Stimulated activated CD4-positive, alpha-beta T cell treated with anti-CD3 and anti-CD28 coated beads, Interleukin-2, amount 100 ng/mL, for 24 hours (primary cell): Measurements from ENCODE around the gene RASGEF1C.
A peak's percentile ranks its signal among the peaks of the same experiment; 100 is the strongest.
"Not testable (repeated sequence)": the region's sequence is repeated elsewhere in the genome, so short reads cannot be mapped to it uniquely, and the experiment has no call there.

Experiments used
- DNase-seq, 2 donors: peaks; one replicate each; pipeline ENCODE4 v3.0.0-alpha.2; 2020

RASGEF1C gene

GRCh38 chr5:180098991-180099732 lies 109.8 kb downstream of the RASGEF1C start:
- no peak for DNase-seq

GRCh38 chr5:180098526-180098925 lies 110.5 kb downstream of the RASGEF1C start:
- no peak for DNase-seq

GRCh38 chr5:180097926-180098325 lies 111.1 kb downstream of the RASGEF1C start:
- no peak for DNase-seq

GRCh38 chr5:180097163-180097894 lies 111.7 kb downstream of the RASGEF1C start:
- DNase-seq: no peak

DNA sequence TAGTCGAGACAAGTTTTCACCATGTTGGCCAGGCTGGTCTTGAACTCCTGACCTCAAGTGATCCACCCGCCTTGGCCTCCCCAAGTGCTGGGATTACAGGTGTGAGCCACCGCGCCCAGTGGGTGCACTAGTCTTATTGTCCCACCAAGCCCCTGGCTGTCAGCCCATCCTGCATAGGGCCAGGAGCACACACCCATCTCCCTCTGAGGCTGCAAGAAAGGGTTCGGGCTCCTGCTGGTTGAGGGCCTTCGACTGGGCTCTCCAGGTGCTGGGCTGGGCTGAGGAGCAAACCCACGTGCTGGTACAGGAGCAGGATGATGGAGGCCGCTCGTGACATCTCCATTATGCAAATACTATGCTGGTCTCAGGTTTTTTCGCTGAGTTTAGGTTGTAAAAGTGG lies 112.4 kb downstream of the RASGEF1C start:
- DNase-seq: no peak

DNA sequence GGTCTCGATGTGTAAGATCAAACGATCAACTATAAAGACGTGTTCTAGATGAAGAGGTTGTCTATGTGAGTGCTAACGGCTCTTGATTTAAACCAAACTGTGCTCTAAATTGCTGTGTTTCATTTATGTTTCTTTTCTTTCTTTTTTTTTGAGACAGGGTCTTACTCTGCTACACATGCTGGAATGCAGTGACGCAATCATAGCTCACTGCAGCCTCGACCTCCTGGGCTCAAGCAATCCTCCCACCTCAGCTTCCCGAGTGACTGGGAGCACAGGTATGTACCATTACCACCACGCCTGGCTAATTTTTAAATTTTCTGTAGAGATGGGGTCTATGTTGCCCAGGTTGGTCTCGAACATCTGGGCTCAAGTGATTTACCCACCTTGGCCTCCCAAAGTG lies 113.5 kb downstream of the RASGEF1C start:
- DNase-seq: no peak

DNA sequence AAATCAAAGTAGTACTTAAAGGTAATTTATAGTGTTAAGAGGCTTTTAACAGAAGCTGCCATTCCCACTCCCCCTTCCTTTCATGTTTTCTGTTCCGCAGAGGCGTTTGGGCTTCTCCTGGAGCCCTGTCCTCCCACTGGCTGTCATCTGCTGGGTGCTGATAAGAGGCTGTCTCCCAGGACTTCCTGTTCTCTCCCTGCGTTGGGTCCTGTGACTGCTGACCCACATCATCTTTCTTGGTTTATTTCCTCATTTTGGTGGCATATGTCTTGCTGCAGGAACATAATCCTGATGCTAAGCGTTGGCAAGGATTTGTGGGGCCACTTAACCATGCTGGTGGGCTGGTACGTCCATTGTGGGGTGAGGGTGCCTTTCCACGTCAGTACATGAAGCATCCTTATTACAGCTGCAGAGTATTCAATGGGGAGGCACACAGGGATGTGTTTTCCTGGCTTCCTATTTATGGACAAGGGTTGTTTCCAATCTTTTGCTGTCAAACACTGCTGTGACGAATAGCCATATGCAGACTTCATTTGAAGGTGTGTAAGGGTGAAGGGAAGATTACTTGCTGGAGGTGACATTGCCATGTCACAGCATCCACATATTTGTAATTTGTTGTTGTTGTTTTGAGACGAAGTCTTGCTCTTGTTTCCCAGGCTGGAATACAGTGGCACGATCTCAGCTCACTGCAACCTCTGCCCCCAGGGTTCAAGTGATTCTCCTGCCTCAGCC lies 115.2 kb downstream of the RASGEF1C start:
- DNase-seq: no peak

DNA sequence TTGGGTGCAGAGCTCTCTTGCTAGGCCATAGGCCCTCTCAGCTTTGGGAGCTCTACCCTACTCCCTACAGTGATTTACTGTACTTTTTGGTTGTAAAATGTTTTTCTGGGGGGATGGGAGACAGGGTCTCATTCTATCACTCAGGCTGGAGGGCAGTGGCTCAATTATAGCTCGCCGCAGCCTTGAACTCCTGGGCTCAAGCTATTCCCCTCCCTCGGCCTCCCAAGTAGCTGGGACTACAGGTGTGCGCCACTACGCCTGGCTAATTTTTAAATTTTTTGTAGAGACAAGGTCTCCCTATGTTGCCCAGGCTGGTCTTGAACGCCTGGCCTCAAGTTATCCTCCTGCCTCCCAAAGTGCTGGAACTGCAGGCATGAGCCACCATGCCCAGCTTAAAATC lies 115.8 kb downstream of the RASGEF1C start:
- DNase-seq: no peak

DNA sequence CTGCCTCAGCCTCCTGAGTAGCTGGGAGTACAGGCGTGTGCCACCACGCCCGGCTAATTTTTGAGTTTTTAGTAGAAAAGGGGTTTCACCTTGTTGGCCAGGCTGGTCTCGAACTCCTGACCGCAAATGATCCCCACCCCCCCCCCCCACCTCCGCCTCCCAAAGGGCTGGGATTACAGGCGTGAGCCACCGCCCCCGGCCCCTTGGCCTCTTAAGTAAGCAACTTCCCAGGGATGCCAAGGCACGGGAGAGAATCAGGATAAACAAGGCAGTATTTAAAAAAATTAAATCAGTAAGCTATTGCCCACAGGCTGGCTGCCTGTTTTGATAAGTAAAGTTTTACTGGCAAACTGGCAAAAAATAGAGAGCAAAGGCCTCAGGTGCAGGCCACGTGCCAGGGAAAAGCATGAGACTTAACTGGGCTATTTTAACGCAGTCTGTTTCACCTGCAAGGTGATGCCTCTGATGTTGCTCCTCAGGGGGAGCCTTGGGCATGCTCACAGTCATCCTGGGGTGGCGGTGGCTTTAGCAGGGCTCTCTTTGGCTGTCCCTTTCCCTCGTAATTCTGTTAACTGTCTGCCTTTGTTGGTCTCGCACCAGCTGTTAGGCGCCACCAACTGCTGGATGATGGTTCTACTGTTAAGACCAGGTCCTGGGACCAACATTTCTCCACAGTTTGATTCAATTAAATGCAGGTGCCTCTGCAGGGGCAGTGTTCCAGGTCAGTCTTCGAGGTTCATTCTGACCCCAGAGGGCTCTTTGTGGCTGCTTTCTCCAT lies 118.1 kb downstream of the RASGEF1C start:
- no peak for DNase-seq

- peak; percentile 83 to 84 for DNase-seq
Measured at GRCh38 chr5:180090098-180090768, 118.8 kb downstream of the RASGEF1C start.

- DNase-seq: not testable (repeated sequence)
Measured at GRCh38 chr5:180089628-180090027, 119.4 kb downstream of the RASGEF1C start.

GRCh38 chr5:180088561-180088960 lies 120.5 kb downstream of the RASGEF1C start:
- DNase-seq: no peak

DNA sequence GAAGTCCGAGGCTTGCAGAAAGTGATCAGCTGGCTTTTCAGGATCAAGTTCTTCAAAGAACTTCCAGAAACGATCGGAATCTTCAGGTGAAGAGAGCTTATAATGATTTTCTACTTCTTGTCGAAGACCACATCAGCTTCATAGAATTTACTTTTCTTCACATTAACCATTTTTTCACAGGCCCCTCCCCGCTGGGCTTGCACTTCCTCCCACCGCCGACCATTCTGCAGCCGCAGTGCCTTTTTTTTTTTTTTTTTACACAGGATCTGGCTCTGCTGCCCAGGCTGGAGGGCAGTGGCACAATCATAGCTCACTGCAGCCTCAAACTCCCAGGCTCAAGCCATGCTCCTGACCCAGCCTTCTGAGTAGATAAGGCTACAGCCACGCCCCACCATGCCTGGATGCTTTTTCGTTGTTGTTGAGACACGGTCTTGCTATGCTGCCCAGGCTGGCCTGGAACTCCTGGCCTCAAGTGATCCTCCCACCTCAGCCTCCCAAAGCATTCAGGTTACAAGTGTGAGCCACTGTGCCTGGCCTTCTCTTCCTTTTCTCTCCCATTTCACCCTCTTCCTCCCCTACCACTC lies 122.1 kb downstream of the RASGEF1C start:
- no peak for DNase-seq

GRCh38 chr5:180085837-180086236 lies 123.2 kb downstream of the RASGEF1C start:
- no peak for DNase-seq

- DNase-seq: no peak
Measured at GRCh38 chr5:180084638-180085561, 124.1 kb downstream of the RASGEF1C start.

- DNase-seq: no peak
Measured at GRCh38 chr5:180083529-180084060, 125.4 kb downstream of the RASGEF1C start.

GRCh38 chr5:180082633-180083420 lies 126.2 kb downstream of the RASGEF1C start:
- no peak for DNase-seq

GRCh38 chr5:180081481-180081880 lies 127.5 kb downstream of the RASGEF1C start:
- DNase-seq: no peak

DNA sequence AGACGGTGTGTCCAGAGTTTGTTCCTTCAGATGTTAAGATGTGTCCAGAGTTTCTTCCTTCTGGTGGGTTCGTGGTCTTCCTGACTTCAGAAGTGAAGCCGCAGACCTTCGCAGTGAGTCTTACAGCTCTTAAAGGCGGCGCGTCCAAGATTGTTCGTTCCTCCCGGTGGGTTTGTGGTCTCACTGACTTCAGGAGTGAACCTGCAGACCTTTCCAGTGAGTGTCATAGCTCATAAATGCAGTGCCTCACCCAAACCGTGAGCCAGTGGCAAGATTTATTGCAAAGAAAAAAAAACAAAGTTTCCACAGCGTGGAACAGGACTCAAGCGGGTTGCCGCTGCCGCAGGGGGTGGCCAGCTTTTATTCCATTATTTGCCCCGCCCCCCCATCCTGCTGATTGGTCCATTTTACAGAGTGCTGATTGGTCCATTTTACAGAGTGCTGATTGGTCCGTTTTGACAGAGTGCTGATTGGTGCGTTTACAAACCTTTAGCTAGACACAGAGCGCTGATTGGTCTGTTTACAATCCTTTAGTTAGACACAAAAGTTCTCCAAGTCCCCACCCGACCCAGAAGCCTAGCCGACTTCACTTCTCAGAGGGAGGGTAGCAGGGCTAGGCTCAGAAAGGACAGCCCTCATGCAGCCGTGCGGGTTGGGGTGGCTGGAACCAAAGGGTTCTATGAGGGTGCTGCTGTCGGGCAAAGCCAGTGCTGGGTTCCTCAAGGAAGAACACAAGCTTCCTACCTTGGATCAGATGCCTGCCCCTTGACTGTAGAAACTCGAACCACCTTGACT lies 128.3 kb downstream of the RASGEF1C start:
- DNase-seq: peak; percentile 62 to 67
